Activated naive CD4-positive, alpha-beta T cell treated with Interleukin-2 at 50 U/mL for 16 hours (primary cell): Measurements from ENCODE around the gene PSEN1.
A peak's percentile ranks its signal among the peaks of the same experiment; 100 is the strongest.

ENCODE experiments used
- DNase-seq: peaks from one replicate; pipeline ENCODE4 v3.0.0-alpha.2; 2020

PSEN1 gene

GRCh38 chr14:73136387-73137225 lies at the start of gene PSEN1:
Gene PSEN1 (plus strand): TSS chr14:73136507. CDS start chr14:73148020, 11,513 bp downstream.
- DNase-seq: peak; percentile 98

GRCh38 chr14:73091044-73091443 lies 45.3 kb upstream of the PSEN1 start:
- DNase-seq: no peak

GRCh38 chr14:73097421-73097820 lies 38.9 kb upstream of the PSEN1 start:
- DNase-seq: no peak

- DNase-seq: no peak
Measured at GRCh38 chr14:73100334-73100733, 36.0 kb upstream of the PSEN1 start.

GRCh38 chr14:73102806-73103497 lies 33.4 kb upstream of the PSEN1 start:
- no peak for DNase-seq

- no peak for DNase-seq
Measured at GRCh38 chr14:73105050-73105449, 31.3 kb upstream of the PSEN1 start.

- no peak for DNase-seq
Measured at GRCh38 chr14:73105727-73106126, 30.6 kb upstream of the PSEN1 start.

- no peak for DNase-seq
Measured at GRCh38 chr14:73116079-73116665, 20.1 kb upstream of the PSEN1 start.

GRCh38 chr14:73124180-73124894 lies 12.0 kb upstream of the PSEN1 start:
- DNase-seq: no peak

- DNase-seq: no peak
Measured at GRCh38 chr14:73125169-73125588, 11.1 kb upstream of the PSEN1 start.

GRCh38 chr14:73125746-73126145 lies 10.6 kb upstream of the PSEN1 start:
- no peak for DNase-seq

- DNase-seq: no peak
Measured at GRCh38 chr14:73133795-73134194, 2.5 kb upstream of the PSEN1 start.

GRCh38 chr14:73136085-73136386 lies 271 bp upstream of the PSEN1 start:
- no peak for DNase-seq

- DNase-seq: no peak
Measured at GRCh38 chr14:73140811-73141323, 4.6 kb downstream of the PSEN1 start.

GRCh38 chr14:73142216-73142615 lies 5.9 kb downstream of the PSEN1 start:
- DNase-seq: no peak

GRCh38 chr14:73143003-73143402 lies 6.7 kb downstream of the PSEN1 start:
- DNase-seq: no peak

- no peak for DNase-seq
Measured at GRCh38 chr14:73143617-73144016, 7.3 kb downstream of the PSEN1 start.

GRCh38 chr14:73145371-73145770 lies 9.1 kb downstream of the PSEN1 start:
- no peak for DNase-seq

- no peak for DNase-seq
Measured at GRCh38 chr14:73146111-73146510, 9.8 kb downstream of the PSEN1 start.

GRCh38 chr14:73149753-73150152 lies 13.4 kb downstream of the PSEN1 start:
- DNase-seq: no peak

GRCh38 chr14:73153272-73153671 lies 17.0 kb downstream of the PSEN1 start:
- no peak for DNase-seq

- no peak for DNase-seq
Measured at GRCh38 chr14:73162251-73162650, 25.9 kb downstream of the PSEN1 start.

GRCh38 chr14:73166399-73166798 lies 30.1 kb downstream of the PSEN1 start:
- DNase-seq: no peak
